Measurements from ENCODE around the gene TXNRD3. TPM values are rescaled to one million over a fixed set of nuclear protein-coding genes. Genes with fewer than 3 reads are reported as not detected.

Gene TXNRD3
- total and polyA plus RNA-seq, 10 donors = 3.7 to 12.9 (median 6.5) TPM

- Histone ChIP-seq H3K9me3 (peaks cover 0 to 3% (median 0%) of the 10 kb centered on the region in 8 donors), H3K36me3 (no peaks in the 10 kb centered on the region), H3K4me1 (no peaks in the 10 kb centered on the region), H3K4me3 (no peak overlapping the region), H3K27me3 (replicated peaks in 1 of 7) (peaks cover 0 to 51% (median 0%) of the 10 kb centered on the region in 7 donors), H3K27ac (no peak overlapping the region)
- DNase-seq = no peak
- TF ChIP-seq CTCF (IDR thresholded peaks at IDR 0.05 in 8 of 11, conservative IDR thresholded peaks at IDR 0.05 in 3 of 11) (no peak), POLR2AphosphoS5 (IDR thresholded peaks at IDR 0.05) (no peak), POLR2A (IDR thresholded peaks at IDR 0.05) (no peak)
- WGBS, 5 donors = 62 to 93% (median 87%) methylated on average over 6 of the region's 6 CpGs
- intact Hi-C loops (cut with DNase I; ENCODE audit: low total_unique reads) = no loop called here
Measured at GRCh38 chr3:126665221-126665936, 10.5 kb upstream of the TXNRD3 start.

- no peak overlapping the region for H3K27ac ChIP-seq
- peaks cover 0 to 58% (median 0%) of the 10 kb centered on the region in 7 donors for H3K27me3 ChIP-seq (replicated peaks in 1 of 7)
- H3K4me1 ChIP-seq = no peaks in the 10 kb centered on the region
- intact Hi-C loops (cut with DNase I; ENCODE audit: low total_unique reads) = no loop called here
- no peak overlapping the region for H3K4me3 ChIP-seq
- no peak for TF ChIP-seq CTCF (IDR thresholded peaks at IDR 0.05 in 8 of 11, conservative IDR thresholded peaks at IDR 0.05 in 3 of 11)
- TF ChIP-seq POLR2A (IDR thresholded peaks at IDR 0.05) = no peak
- no peak for TF ChIP-seq POLR2AphosphoS5 (IDR thresholded peaks at IDR 0.05)
- H3K9me3 ChIP-seq = peaks cover 0 to 3% (median 0%) of the 10 kb centered on the region in 8 donors
- H3K36me3 ChIP-seq = no peaks in the 10 kb centered on the region
- no peak for DNase-seq
- 63 to 82% (median 72%) methylated on average over 5 of the region's 5 CpGs for WGBS, 5 donors
Measured at GRCh38 chr3:126664591-126665214, 9.8 kb upstream of the TXNRD3 start.

GRCh38 chr3:126663750-126664149 is 8.8 kb upstream of the TXNRD3 start:
- intact Hi-C loops (cut with DNase I; ENCODE audit: low total_unique reads) = no loop called here
- 80 to 94% (median 92%) methylated on average over 8 of the region's 8 CpGs for WGBS, 5 donors

More at GRCh38 chr3:126663750-126664149, 8.8 kb upstream of the TXNRD3 start:
- peaks cover 0 to 7% (median 0%) of the 10 kb centered on the region in 8 donors for H3K9me3 ChIP-seq
- DNase-seq = no peak
- H3K36me3 ChIP-seq = no peaks in the 10 kb centered on the region
- no peak overlapping the region for H3K4me3 ChIP-seq
- no peak overlapping the region for H3K27ac ChIP-seq
- peaks cover 0 to 68% (median 0%) of the 10 kb centered on the region in 7 donors for H3K27me3 ChIP-seq (replicated peaks in 1 of 7)
- no peaks in the 10 kb centered on the region for H3K4me1 ChIP-seq
- no peak for TF ChIP-seq POLR2A (IDR thresholded peaks at IDR 0.05)
- TF ChIP-seq CTCF (IDR thresholded peaks at IDR 0.05 in 8 of 11, conservative IDR thresholded peaks at IDR 0.05 in 3 of 11) = no peak
- no peak for TF ChIP-seq POLR2AphosphoS5 (IDR thresholded peaks at IDR 0.05)

Data from spleen (tissue), 11 donors.